ENCODE measurements around the gene NUAK2.
"Not testable (repeated sequence)": the region's sequence is repeated elsewhere in the genome, so short reads cannot be mapped to it uniquely, and the experiment has no call there.

NUAK2 gene

DNA sequence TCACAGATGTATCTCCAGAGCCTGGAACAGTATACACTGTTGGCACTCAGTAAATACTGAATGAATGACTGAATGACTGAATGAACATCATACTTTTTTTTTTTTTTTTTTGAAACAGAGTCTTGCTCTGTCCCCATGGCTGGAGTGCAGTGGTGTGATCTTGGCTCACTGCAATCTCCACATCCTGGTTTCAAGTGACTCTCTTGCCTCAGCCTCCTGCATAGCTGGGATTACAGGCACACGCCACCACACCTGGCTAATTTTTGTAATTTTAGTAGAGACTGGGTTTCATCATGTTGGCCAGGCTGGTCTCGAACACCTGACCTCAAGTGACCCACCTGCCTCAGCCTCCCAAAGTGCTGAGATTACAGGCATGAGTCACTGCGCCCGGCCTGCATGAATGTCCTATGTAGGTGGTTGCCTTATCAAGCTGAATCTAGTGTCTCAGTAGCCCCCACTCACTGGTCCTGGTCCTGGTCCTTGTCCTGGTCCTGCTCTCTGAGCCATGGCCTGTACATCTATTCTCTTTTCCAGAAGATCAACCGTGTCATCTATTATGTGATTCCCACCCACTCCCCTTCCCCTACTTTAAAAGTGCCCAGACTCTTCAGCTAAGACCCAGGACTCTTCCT is 23.9 kb downstream of the NUAK2 start:
- not testable (repeated sequence) for DNase-seq (ENCODE audit: low spot score)

DNA sequence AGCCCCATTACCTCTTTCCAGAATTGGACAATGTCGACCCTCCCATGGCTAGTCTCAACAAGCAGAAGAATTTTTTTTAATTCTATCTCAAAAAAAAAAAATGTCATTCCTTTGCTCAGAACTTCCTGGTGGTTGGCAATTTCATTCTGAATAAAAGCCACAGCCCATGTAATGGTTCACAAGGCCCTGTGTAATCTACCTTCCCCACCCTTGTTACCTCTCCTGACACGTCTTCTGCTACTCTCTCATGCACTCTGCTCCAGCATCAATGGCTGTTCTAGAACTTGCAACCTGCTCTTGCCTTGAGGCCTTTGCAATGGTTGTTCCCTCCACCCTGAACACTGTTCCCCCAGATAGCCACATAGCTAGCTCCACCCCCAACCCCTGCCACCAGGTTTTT is 25.4 kb downstream of the NUAK2 start:
- DNase-seq (ENCODE audit: low spot score), result no peak

DNA sequence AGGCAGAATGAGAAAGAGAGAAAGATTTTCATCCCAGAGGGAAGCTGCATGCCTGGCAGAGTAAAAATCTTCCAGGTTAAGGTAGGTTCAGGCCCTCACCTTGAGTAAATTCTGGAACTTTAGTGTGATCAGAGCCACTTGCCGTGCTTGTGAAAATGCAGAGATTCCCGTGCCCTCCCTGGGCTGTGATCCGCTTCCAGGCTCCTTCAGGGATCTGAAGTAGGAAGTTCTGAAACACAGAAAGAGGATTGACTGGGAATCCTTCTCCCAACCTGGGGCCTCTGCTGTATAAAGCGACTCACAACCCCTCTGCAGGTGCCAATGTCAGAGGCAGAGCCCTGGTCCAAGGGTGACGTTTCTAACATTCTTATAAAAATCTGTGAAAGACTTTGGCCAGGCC is 26.6 kb downstream of the NUAK2 start:
- no peak for DNase-seq (ENCODE audit: low spot score)

DNA sequence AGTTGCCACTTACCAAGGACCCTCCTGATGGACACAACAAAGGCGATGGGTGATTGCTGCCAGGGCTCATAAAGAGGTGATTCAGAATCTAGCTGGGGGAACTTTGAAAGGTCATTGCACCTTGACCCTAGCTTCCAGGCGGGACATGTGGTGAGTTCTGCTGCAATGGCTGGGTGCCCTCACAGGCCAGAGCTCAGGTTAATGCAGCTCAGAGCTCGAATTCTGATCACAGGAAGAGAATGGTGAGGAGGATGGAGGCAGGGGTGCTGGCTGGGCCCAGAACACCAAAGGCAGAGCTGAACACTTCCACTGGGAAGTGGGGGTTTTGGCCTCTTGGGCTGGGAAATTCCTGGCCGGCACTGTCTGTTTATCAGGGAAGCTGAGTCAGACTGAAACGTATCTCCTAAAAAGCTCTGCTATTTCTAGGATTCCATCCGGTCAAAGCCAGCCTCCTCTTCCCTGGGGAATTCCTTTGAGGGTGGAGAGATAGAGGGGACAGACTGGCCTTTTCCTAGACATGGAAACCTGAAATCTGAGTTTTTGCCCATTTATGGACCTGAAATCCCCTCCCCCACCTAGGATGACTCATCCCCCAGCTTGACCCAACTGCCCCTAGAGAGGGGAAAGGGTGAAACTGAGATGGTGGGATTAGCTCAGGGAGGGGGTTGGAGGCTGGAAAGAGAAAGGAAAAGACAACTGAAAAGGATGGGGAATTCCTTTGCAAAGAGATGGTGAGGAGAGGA is 27.2 kb downstream of the NUAK2 start:
- no peak for DNase-seq (ENCODE audit: low spot score)

DNA sequence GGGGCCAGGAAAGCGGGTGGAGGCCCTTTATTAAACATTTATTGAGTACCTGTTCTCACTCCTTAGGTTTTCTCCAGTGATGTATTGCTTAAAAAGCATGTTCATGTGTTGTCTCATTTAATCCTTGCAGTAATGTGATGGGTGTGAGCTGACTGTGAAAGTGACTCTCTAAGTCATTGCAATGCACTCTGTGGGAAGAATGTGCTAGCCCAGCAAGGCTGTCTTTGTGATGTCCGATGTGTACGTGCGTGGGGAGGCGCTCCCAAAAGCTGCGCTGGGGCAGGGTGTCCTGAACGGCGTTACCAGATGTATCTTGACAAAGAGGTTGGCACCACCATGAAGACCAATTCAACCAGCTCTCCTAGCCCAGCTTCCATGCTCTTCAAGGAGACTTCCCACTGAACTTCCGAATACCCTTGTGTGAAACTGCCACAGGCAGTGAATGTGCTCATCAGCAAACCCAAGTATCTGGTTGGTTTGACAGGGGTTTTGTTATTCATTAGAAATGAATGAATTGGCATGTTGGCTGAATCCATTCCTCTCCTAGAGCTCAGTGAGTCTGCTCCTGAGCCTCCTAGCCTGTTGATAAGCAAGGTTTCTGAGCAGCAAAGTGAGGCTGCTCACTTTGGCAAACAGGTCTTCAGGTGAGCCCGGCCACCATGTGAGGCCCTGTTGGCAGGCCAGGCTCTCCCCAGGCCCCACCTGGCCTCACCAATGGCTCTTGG is 28.0 kb downstream of the NUAK2 start:
- no peak for DNase-seq (ENCODE audit: low spot score)

DNA sequence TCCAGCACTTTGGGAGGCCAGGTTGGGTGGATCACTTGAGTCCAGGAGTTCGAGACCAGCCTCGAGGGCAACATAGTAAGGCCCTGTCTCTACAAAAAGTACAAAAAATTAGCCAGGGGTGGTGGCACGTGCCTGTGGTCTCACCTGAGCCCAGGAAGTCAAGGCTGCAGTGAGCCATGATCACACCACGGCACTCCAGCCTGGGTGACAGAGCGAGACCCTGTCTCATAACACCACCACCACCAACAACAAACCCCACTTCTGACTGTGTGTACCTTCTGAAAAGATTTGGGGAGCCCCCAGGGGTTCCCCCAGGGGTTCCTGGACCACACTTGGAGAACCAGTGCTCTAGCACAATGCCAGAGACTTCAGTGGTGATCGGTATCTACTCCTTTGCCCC is 29.9 kb downstream of the NUAK2 start:
- DNase-seq (ENCODE audit: low spot score), result no peak

DNA sequence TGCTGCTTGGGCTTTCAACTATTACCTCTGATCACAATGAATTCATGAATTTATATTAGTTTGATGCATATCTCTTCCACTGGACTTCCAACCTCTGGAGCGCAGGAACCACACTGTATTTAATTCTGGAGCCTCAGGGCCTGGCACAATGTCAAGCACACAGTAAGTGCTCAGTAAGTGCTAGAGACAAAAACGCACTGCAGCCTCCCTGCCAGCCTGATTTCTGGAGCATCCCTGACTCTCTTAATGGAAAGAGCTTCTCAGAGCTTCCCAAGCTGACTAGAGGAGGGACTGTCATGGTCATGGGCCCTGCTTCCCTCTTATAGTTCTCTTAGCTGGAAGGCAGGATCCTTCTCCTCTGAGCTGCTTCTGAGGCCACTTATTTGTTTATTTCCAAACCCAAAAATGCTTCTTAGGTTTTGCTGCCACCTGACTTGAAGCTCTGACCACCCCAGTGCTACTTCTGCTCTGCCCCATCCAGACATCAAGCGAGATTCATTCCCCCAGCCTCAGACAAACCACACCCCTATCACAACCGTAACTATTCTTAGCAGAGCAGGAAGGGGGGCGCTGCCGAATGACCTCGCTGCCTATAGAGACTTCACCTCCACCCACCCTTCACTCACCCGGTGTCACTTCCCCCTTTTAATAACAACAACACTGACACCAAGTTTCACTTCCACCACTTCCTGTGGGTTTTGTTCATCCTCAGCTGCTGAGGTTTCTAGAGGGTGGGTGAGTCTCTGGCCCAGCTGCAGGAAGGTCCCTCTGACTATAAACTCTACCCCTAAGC is 33.6 kb downstream of the NUAK2 start:
- peak; percentile 88 for DNase-seq (ENCODE audit: low spot score)

DNA sequence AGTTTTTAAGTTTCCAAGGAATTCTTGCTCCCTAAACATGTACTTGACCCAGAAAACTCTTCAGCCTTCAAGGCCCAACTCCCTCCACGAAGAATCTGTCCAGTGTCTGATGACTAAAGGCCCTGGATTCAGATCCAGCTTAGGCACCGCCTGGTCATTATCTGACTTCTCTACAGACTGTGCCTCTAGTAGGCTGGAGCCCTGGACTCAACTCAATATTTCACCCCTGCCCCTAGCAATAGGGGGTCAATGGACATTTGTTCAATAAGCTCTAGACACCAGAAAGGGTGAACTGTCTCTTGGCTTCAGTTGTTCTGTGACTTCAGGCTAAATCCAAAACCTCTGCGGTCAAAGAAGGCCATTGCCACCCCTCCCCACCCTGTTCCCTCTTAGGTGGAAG is 34.5 kb downstream of the NUAK2 start:
- DNase-seq (ENCODE audit: low spot score), result no peak

DNA sequence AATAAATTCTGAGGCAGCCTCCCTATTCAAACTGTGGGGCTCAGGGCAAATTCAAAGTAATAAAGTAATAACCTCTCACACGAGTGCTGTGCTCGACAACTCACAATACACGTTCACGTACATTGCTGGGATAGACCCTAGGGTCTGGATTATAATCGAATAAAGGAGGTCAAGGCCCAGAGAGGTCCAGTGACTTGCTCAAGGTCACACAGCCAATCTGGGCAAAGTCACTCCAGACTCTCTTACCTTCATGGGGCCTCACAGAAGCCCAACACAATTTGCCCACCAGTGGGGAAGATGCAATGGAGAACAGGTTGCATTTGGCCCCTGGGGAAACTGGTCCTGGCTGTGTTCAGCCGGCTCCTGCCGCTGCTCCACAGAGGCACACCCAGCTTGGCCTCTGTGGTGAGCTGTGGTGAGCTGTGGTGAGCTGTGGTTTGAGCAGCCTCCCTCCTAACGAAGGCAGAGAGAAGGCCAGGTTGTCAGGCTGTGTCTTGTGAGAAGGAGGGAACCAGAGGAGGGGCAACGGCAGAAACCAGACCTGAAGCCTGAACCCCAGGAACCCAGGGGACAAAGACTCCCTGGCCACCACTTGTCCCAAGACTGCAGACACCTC is 35.1 kb downstream of the NUAK2 start:
- DNase-seq (ENCODE audit: low spot score), result peak; percentile 70

DNA sequence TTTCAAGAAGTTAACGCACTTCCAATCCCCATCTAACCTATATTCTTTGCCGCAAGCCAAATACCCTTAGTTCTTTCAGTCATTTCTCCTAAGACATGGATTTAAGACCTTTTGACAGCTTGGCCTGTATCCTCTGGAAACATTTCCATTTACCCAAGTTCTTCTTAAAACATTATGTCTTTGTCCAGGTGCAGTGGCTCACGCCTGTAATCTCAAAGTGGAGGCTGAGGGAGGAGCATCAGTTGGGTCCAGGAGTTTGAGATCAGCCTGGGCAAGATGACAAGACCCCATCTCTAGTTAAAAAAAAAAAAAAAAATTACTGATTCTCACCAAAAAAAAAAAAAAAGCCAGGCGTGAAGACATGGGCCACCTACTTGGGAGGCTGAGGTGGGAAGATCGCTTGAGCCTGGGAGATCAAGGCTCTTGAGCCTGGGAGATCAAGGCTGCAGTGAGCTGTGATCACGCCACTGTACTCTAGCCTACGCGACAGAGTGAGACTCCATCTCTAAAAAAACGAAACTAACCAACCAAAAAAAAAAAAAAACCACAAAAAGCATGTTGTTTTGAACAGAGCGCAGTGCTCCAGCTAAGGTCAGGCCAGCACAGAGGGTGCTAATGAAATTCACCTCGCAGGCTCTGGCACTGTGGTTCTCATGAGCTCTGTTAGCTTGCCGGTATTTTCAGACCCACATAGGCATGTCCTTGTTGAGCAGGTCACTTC is 36.0 kb downstream of the NUAK2 start:
- DNase-seq (ENCODE audit: low spot score), result peak; percentile 66

DNA sequence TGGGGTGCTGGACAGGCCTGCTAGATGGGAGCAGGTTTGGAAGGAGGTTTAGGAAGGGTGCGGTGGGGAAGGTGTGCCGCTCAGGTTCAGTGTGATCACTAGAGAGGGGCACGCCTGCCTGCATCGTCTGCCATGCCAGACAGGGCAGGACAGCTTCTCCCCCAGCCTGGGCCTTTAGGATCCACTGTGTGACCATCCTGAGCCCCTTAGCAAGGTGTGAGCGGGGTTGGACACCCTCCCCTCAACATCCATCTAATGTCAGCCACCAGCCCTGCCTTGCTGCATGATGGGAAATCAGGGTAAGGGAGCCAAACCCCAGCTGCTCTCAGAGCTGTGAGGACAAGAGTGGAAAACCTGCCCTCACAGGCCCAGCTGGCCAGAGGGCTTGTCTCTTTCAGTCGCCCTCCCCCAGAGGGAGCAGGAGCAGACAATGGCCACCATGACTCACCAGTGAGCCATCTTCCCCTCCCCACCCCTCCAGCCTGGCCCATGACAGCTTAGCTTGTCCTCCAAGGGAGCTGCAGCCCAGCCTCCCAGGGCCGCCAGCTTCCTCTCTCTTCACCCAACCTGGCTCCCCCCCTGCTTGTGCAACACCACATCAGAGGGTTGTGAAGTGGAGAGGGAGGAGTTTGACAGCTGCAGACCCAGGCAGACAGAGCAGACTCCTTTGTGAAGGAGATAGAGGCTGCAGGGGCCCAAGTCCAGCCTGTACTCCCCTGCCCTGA is 37.0 kb downstream of the NUAK2 start:
- peak; percentile 94 for DNase-seq (ENCODE audit: low spot score)

DNA sequence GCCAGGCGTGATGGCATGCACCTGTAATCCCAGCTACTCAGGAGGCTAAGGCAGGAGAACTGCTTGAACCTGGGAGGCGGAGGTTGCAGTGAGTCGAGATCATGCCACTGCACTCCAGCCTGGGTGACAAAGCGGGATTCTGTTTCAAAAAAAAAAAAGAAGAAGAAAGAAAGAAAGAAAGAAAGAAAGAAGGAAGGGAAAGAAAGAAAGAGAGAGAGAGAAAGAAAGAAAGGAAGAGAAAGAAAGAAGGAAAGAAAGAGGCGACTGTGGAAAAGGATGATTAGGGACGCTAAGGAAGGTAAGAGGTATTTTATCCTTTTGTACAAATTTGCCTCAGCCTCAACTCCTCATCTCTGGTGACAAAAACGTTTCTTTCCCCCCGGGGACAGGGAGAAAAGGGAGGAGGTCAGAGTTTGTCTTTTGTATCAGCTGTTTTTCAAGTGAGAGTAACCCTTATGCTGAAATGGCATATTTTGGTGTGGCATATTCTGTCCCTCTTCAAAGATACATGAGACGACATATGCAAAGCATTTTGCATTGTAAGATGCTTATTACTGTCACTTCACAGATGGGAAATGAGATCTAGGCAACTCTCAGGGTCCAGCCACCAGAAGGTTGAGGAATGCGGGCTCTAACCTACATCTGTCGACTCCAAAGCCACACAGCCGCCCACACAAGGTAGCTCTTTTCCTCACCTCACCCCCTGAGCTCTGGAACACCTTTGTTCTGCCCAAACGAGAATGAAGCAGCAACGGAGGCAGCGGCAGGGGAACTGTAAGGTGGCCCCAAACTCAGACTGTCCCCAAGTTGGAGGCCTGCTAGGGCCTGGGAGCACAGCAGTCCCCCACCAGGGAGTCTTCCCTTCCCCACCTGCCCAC is 38.0 kb downstream of the NUAK2 start:
- DNase-seq (ENCODE audit: low spot score), result no peak

DNA sequence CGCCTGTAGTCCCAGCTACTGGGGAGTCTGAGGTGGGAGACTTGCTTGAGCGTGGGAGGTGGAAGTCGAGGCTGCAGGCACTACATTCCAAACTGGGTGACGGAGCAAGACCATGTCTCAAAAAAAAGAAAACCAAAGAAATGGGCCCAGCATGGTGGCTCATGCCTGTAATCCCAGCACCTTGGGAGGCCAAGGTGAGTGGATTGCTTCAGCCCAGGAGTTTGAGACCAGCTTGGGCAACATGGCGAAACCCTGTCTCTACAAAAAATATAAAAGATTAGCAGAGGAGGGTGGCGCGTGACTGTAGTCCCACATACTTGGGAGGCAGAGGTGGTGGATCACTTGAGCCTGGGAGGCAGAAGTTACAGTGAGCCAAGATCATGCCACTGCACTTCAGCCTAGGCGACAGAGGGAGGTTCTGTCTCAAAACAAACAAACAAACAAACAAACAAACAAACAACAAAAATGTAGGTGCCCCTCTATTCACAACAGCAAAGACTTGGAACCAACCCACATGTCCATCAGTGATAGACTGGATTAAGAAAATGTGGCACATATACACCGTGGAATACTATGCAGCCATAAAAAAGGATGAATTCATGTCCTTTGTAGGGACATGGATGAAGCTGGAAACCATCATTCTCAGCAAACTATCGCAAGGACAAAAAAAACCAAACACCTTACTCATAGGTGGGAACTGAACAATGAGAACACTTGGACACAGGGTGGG is 40.7 kb downstream of the NUAK2 start:
- not testable (repeated sequence) for DNase-seq (ENCODE audit: low spot score)

DNA sequence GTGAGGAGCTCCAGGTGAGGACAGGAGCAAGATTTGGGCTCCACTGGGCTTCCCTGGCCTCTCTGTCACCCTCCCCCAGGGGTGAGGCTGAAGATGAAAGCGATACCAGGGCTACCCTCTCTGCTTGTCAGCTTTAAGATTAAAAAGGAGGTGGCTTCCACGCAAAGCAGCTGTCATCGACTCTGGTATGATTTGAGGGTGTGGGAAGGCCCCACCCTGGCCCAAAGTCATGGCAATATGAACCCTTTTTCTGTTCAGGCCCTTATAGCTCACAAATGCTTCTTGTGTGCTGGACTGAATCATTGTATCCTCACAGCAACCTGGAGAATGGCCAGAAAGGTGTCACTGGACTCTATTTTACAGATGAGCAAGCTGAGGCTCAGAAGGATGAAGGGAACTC is 41.6 kb downstream of the NUAK2 start:
- DNase-seq (ENCODE audit: low spot score), result no peak

DNA sequence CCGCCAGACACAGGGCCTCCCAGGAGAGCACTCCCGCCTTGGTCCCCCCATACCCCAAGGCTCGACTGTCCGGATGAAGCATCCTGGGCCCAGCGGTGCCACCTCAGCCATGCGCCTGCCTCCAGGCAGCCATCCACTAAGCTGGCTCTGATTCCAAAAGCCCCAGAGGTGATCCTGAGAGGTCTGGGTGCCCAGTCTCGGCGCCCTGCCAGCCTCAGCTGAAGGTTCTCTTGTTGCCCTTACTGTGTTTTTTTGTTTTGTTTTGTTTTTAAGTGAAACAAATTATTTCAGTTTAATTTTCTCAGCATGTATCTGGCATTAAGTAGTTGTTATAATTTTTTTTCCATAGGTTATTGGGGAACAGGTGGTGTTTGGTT is 44.9 kb downstream of the NUAK2 start:
- no peak for DNase-seq (ENCODE audit: low spot score)

DNA sequence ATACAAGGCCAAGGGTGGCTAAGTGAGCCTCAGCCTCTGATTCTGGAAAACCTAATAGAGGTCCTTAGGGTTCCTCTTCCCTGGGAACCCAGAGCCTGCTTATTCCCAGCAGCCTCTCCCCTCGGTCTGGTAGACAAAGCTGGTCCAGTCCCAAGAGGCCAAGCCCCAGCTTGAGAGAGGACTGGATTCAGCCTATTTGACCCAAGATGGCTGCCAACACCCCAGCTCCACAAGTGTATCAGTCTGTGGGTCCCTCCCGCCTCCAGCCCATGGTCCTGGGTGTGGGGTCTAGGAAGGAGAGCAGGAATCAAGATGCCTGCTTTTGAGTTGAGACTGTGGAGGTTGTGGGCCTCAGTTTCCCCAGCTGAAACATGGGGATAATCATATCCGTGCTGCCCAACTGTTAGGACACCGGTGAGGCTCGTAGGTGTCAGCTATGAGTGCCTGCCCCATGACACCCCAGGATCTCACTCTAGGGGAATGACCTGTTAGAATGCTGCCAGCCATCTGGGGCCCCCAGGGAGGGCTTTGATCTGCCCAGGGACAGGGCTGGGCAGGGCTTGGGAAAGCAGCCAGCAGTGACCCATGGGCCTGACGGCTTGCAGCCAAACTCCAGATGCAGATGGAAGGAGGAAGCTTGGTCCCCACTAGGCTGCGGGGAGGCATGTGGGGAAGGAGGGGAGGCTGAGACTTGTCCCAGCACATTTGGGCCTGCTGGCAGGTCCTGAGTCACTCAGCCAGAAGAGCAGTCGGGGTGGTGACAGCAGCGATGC is 45.4 kb downstream of the NUAK2 start:
- DNase-seq (ENCODE audit: low spot score), result no peak

DNA sequence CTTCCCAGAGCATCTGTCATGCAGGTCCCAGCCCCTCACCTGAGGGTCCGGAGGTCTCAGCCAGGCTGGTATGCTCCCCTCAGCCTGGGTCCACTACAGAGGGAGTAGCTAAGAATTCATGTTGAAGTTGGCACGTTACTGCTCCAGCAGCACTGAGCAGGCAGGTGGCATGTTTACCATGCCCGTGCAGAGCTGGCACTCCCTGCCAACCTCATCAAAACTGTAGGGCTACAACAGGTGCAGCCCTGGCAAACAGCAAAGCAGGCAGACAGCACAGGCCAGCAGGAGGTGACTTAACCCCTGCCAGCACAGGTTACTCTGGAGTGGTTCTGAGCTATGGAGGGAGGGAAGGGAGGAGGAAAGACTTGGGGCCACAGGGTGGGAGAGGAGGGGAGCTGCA is 46.4 kb downstream of the NUAK2 start:
- peak; percentile 44 for DNase-seq (ENCODE audit: low spot score)

DNA sequence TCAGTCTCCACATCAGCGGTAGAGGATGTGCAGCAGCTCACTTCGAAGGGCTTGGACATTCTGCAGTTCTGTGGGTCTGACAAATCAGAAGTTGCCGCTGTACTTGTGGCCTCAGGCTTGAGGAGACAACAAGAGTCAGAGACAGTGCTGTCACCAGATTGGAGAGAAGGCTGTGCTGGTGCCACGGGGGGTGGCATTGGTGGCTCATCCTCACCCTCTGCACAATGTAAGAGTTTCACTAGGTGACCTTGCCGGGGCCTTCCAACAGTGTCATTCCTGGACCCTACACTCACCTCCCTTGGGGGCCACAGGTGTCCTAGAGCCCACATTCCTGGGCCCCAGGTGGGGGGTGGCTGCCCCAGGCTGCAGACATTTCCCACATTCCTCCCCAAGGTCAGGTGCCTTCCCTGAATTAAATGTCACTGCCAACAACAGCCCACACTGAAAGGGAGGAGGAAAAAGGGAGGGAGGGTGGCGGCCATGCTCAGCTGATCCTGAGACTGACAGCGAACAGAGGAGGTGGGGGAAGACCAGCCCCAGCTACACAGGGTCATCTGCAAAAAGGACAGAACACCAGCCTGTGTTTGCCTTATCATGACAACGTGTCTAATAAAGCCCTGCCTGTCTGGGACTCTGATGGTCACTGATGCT is 47.4 kb downstream of the NUAK2 start:
- DNase-seq (ENCODE audit: low spot score), result no peak
